ENCODE measurements around the gene SLC1A3. TPM values are rescaled to one million over a fixed set of nuclear protein-coding genes. Genes with fewer than 3 reads are reported as not detected.
A peak's percentile ranks its signal among the peaks of the same experiment; 100 is the strongest.

The SLC1A3 gene
- total RNA-seq, 1 experiment from 2014 or later, result 18.6 TPM

- Histone ChIP-seq H3K4me1 (ENCODE audit: insufficient read depth, low read length) (no peaks in the 10 kb centered on the region), H3K27ac (ENCODE audit: insufficient read length, low read depth, low read length) (no peak overlapping the region), H3T11ph (ENCODE audit: low read length) (no peak overlapping the region), H4K5ac (ENCODE audit: insufficient read length, low read depth, low read length) (no peak overlapping the region), H2BK15ac (ENCODE audit: low read depth, low read length) (no peak overlapping the region), H3K18ac (ENCODE audit: insufficient read length, low read depth, low read length) (no peak overlapping the region), H2BK120ac (ENCODE audit: low read depth, low read length, poor library complexity, severe bottlenecking) (no peak overlapping the region), H3K4me2 (ENCODE audit: insufficient read depth, insufficient read length, low read length) (no peak overlapping the region), H2AFZ (ENCODE audit: low read length) (no peak overlapping the region), H2AK5ac (ENCODE audit: insufficient read length, low read length) (no peak overlapping the region), H3K56ac (ENCODE audit: insufficient read length, low read depth, low read length) (no peak overlapping the region), H3K27me3 (ENCODE audit: insufficient read depth, low read length) (no peaks in the 10 kb centered on the region), H2BK5ac (ENCODE audit: insufficient read length, low read length) (no peak overlapping the region), H3K79me2 (ENCODE audit: insufficient read depth, low read length) (no peaks in the 10 kb centered on the region), H3K79me1 (ENCODE audit: insufficient read depth, low read depth, low read length, poor library complexity, severe bottlenecking) (no peaks in the 10 kb centered on the region), H2BK20ac (ENCODE audit: low read depth, low read length, poor library complexity, severe bottlenecking) (no peak overlapping the region), H3K9me3 (ENCODE audit: control insufficient read depth, low read depth, low read length) (no peaks in the 10 kb centered on the region), H4K91ac (ENCODE audit: insufficient read length, low read depth, low read length) (no peak overlapping the region), H4K20me1 (ENCODE audit: control insufficient read depth, insufficient read depth, insufficient read length) (no peaks in the 10 kb centered on the region), H2BK12ac (ENCODE audit: insufficient read length, low read depth, low read length) (no peak overlapping the region), H3K23ac (ENCODE audit: insufficient read length, low read depth, low read length) (no peak overlapping the region), H3K9ac (ENCODE audit: extremely low read depth, insufficient read length, low read length) (no peak overlapping the region), H3K14ac (ENCODE audit: insufficient read depth, low read length) (no peak overlapping the region), H3K23me2 (ENCODE audit: insufficient read length, low read depth, low read length, poor library complexity, severe bottlenecking) (no peaks in the 10 kb centered on the region), H3K4ac (ENCODE audit: low read depth, low read length) (no peak overlapping the region), H4K8ac (replicated peaks; ENCODE audit: insufficient read length, low read depth, low read length) (no peak overlapping the region)
- no peak for DNase-seq
- no peak overlapping the region for H3K4me3 Mint-ChIP-seq
- H3K27me3 Mint-ChIP-seq (ENCODE audit: low read depth), result peaks cover 2% of the 10 kb centered on the region
- H3K4me1 Mint-ChIP-seq, result peaks cover 8 to 11% of the 10 kb centered on the region in 2 experiments
- 0 out of 5 replicates have a peak, but pooled peaks cover 3% of the 10 kb centered on the region in 2 experiments for H3K9me3 Mint-ChIP-seq
- H3K36me3 Mint-ChIP-seq (ENCODE audit: insufficient read depth in 1 of 3, low read depth in 3 of 3), result no peaks in the 10 kb centered on the region
- no CpG with 5 or more reads among the region's 5 CpGs for WGBS (ENCODE audit: extremely low coverage, insufficient read length, low lambda C conversion rate)
- H3K27ac Mint-ChIP-seq, result no peak overlapping the region
- peak; percentile 39; the same call in 2 of the 3 replicates for TF ChIP-seq CTCF (conservative IDR thresholded peaks at IDR 0.05)
Measured at GRCh38 chr5:36708996-36709395, 102.6 kb downstream of the SLC1A3 start.

All from H9 (cell line).